AG10803 (cell line): ENCODE results near the gene HNF1A.

Experiments
- DNase-seq: peaks from one replicate; pipeline ENCODE4 v3.0.0; 2010; ENCODE audit warnings: low read depth
- H3K4me3 ChIP-seq: 2 replicates; pipeline ENCODE4 v1.5.1; 2011; ENCODE audit warnings: mild to moderate bottlenecking, low read length, control low read depth
- TF ChIP-seq, protein P1 (sequence below): conservative IDR thresholded peaks from 2 replicates; pipeline ENCODE4 v1.5.1; 2011; ENCODE audit warnings: mild to moderate bottlenecking, low read length, control low read depth, inconsistent platforms

Gene HNF1A

DNA sequence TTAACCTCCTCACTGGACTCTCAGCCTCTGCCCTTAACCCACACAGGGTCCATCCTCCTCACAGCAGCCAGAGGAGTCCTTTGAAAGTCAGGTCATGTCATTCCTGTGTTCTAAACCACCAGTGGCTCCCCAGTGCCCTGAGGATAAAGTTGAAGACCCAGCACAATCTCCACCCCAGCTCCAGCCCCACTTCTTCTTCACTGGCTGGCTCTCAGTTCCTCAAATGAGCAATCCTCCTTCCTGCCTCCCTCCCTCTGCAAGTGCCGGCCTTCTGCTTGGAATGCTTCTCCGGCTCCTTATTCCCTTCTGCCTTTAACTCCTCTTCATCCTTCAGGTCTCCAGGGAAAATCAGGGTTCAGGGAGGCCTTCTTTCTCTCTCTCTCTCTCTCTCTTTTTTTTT lies 42.1 kb upstream of the HNF1A start:
- DNase-seq: no peak
- TF ChIP-seq, protein P1, sequence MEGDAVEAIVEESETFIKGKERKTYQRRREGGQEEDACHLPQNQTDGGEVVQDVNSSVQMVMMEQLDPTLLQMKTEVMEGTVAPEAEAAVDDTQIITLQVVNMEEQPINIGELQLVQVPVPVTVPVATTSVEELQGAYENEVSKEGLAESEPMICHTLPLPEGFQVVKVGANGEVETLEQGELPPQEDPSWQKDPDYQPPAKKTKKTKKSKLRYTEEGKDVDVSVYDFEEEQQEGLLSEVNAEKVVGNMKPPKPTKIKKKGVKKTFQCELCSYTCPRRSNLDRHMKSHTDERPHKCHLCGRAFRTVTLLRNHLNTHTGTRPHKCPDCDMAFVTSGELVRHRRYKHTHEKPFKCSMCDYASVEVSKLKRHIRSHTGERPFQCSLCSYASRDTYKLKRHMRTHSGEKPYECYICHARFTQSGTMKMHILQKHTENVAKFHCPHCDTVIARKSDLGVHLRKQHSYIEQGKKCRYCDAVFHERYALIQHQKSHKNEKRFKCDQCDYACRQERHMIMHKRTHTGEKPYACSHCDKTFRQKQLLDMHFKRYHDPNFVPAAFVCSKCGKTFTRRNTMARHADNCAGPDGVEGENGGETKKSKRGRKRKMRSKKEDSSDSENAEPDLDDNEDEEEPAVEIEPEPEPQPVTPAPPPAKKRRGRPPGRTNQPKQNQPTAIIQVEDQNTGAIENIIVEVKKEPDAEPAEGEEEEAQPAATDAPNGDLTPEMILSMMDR: no peak
- H3K4me3 ChIP-seq: no peak overlapping the region

- TF ChIP-seq, protein P1: no peak
- no peak for DNase-seq
Observed at GRCh38 chr12:120938496-120938895, 39.8 kb upstream of the HNF1A start.

DNA sequence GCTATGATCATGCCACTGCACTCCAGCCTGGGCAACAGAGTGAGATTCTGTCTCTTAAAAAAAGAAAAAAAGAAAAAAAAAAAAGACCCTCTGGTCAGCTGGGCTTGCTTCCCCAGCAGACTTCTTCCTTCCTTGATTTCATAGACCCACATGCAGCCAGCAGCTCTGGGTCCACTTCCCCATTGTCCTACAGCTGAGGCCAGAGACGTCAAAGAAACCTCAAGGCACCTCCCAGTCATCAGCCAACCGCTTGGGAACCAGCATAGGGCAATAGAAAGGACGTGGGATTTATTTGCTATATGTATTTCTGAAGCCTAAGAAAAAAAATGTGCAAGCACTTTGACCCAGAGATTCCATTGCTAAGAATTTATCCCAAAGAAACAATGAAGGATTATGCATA lies 38.8 kb upstream of the HNF1A start:
- no peak for DNase-seq
- TF ChIP-seq, protein P1: no peak

More at GRCh38 chr12:120938496-120938895, 39.8 kb upstream of the HNF1A start:
- no peak overlapping the region for H3K4me3 ChIP-seq

DNA sequence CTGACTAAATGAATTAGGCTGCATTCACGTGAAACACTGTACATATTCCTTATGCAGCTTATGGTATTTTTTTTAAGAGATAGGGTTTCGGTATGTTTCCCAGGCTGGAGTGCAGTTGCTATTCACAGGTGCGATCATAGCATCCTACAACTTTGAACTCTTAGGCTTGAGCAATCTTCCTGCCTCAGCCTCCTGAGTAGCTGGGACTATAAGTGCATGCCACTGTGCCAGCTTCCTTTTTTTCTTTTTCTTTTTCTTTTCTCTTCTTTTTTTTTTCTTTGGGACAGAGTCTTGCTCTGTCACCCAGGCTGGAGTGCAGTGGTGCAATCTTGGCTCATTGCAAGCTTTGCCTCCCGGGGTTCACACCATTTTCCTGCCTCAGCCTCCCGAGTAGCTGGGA lies 38.3 kb upstream of the HNF1A start:
- no peak for DNase-seq
- H3K4me3 ChIP-seq: no peak overlapping the region
- TF ChIP-seq, protein P1: no peak

More for the DNA sequence above, 38.8 kb upstream of the HNF1A start:
- no peak overlapping the region for H3K4me3 ChIP-seq

DNA sequence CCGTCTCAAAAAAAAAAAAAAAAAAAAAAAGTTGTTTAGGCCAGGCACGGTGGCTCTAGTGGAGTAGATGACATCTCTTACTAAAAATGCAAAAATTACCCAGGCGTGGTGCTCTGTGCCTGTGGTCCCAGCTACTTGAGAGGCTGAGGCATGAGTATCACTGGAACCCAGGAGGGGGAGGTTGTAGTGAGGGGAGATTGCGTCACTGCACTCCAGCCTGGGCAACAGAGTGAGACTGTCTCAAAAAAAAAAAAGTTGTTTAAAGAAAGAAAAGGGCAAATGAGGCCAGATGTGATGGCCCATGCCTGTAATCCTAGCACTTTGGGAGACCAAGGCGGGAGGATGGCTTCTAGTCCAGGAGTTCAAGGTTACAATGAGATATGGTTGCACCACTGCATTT lies 37.5 kb upstream of the HNF1A start:
- no peak overlapping the region for H3K4me3 ChIP-seq
- peak; percentile 54 for DNase-seq
- TF ChIP-seq, protein P1: no peak

- TF ChIP-seq, protein P1: no peak
Observed at GRCh38 chr12:120941412-120941811, 36.9 kb upstream of the HNF1A start.

DNA sequence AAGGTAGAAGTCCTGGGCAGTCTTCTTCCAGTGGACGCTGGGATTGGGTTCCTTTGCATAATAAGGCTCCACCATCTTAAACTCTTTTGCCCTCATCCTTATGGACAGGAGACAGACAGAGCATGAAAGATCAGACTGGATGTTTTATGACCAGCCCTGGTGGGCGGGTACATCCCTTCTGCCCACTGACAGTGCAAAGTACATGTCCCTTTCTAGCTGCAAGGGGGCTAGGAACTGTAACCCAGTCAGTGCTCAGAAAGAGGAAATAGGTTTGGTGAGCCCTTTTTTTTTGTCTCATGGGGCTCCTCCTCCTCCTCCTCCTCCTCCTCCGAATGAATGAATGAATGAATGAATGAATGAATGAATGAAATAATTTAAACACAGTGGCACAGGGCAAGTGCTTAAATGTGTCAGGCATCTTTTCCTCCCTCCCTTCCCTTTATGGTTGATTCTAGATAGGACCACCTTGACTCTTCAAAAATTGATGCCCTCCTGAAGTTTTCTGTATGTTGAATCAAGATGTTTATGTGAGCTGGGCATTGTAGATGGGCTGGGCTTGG lies 36.4 kb upstream of the HNF1A start:
- TF ChIP-seq, protein P1: no peak
- no peak overlapping the region for H3K4me3 ChIP-seq
- DNase-seq: no peak

More at GRCh38 chr12:120941412-120941811, 36.9 kb upstream of the HNF1A start:
- no peak overlapping the region for H3K4me3 ChIP-seq
- no peak for DNase-seq
